K562 (cell line): ENCODE data around the gene ZPR1. TPM values are rescaled to one million over a fixed set of nuclear protein-coding genes. Genes with fewer than 3 reads are reported as not detected.

ENCODE experiments used
- CBFA2T3 ChIP-seq: fragments of 450-650 bp; IDR thresholded peaks from 2 replicates; pipeline ENCODE4 v1.6.1; 2017
- CREM ChIP-seq: IDR thresholded peaks from 2 replicates; pipeline ENCODE4 v1.6.1; 2014; ENCODE audit warnings: antibody characterized with exemption, low read depth
- ETS2 ChIP-seq: IDR thresholded peaks from 2 replicates; pipeline ENCODE4 v1.6.1; 2016; ENCODE audit warnings: borderline replicate concordance, missing genetic modification characterization, mild to moderate bottlenecking, moderate library complexity, missing compliant biosample characterization; ENCODE audit not compliant: poor library complexity, severe bottlenecking
- MAFG ChIP-seq: fragments of 450-650 bp; conservative IDR thresholded peaks from 2 replicates; pipeline ENCODE4 v1.6.1; 2016; ENCODE audit warnings: missing genetic modification characterization, missing compliant biosample characterization
- MLX ChIP-seq, 2 experiments: fragments of 450-650 bp in 1 of 2; sonication (generic) in 1 of 2; formaldehyde crosslinking; conservative IDR thresholded peaks; 2 replicates each; pipeline versions ENCODE4 v1.4.0 to v1.8.1; 2020 to 2022; ENCODE audit warnings: mild to moderate bottlenecking in 1 of 2, missing genetic modification reagents in 1 of 2
- NCOA2 ChIP-seq, 2 experiments: fragments of 450-650 bp; IDR thresholded peaks; 2 replicates each; pipeline ENCODE4 v1.6.1; 2018; ENCODE audit warnings: mild to moderate bottlenecking in 2 of 2, moderate library complexity in 1 of 2; ENCODE audit not compliant: partially characterized antibody in 2 of 2
- NR1H2 ChIP-seq: sonication (generic); formaldehyde crosslinking; IDR thresholded peaks from 2 replicates; pipeline ENCODE4 v1.4.0; 2020; ENCODE audit warnings: mild to moderate bottlenecking, missing genetic modification reagents
- RBM34 ChIP-seq: fragments of 200-400 bp; formaldehyde crosslinking; IDR thresholded peaks from 2 replicates; pipeline ENCODE4 v1.6.1; 2018; ENCODE audit warnings: low read length, borderline replicate concordance; ENCODE audit not compliant: insufficient read depth
- RFX5 ChIP-seq: IDR thresholded peaks from 2 replicates; pipeline ENCODE4 v1.6.1; 2011; ENCODE audit warnings: low read depth, mild to moderate bottlenecking, improper control_type of control experiment, low read length
- RHOXF2B ChIP-seq: fragments of 250-450 bp; sonication (Bioruptor Pico); conservative IDR thresholded peaks from 2 replicates; pipeline ENCODE4 v1.5.1; 2021
- SMAD1 ChIP-seq: fragments of 150-350 bp; IDR thresholded peaks from 2 replicates; pipeline ENCODE4 v1.6.1; 2014; ENCODE audit warnings: low read length, low read depth; ENCODE audit not compliant: partially characterized antibody
- TCF7L2 ChIP-seq: fragments of 150-350 bp; IDR thresholded peaks from 2 replicates; pipeline ENCODE4 v1.6.1; 2016; ENCODE audit warnings: low read depth, mild to moderate bottlenecking, low read length, moderate library complexity
- THRB ChIP-seq: fragments of 450-650 bp; formaldehyde crosslinking; conservative IDR thresholded peaks from 2 replicates; pipeline ENCODE4 v1.4.0; 2022; ENCODE audit warnings: mild to moderate bottlenecking, missing genetic modification characterization
- U2AF1 ChIP-seq: fragments of 200-400 bp; formaldehyde crosslinking; optimal IDR thresholded peaks from 2 replicates; pipeline ENCODE3; 2017; ENCODE audit warnings: mild to moderate bottlenecking, low read depth, low read length, moderate library complexity
- WHSC1 ChIP-seq: IDR thresholded peaks from one replicate; pipeline ENCODE4 v1.6.1; 2012; ENCODE audit warnings: low read length, control low read depth, inconsistent platforms
- ZNF124 ChIP-seq: sonication (generic); formaldehyde crosslinking; IDR thresholded peaks from 2 replicates; pipeline ENCODE4 v1.8.1; 2022; ENCODE audit warnings: missing genetic modification reagents
- ZNF143 ChIP-seq: sonication (generic); formaldehyde crosslinking; IDR thresholded peaks from 2 replicates; pipeline ENCODE4 v1.9.0; 2022; ENCODE audit warnings: mild to moderate bottlenecking, missing genetic modification reagents
- ZNF274 ChIP-seq: IDR thresholded peaks from 2 replicates; pipeline ENCODE4 v1.6.1; 2011; ENCODE audit warnings: low read depth, mild to moderate bottlenecking, low read length, moderate library complexity, borderline replicate concordance
- ZNF282 ChIP-seq: sonication (generic); formaldehyde crosslinking; IDR thresholded peaks from 2 replicates; pipeline ENCODE4 v1.8.1; 2023; ENCODE audit warnings: missing genetic modification reagents
- ZNF3 ChIP-seq: fragments of 250-450 bp; sonication (Bioruptor Pico); IDR thresholded peaks from 2 replicates; pipeline ENCODE4 v1.5.0; 2021; ENCODE audit warnings: mild to moderate bottlenecking, moderate library complexity
- ZNF311 ChIP-seq: fragments of 250-450 bp; sonication (Bioruptor Pico); IDR thresholded peaks from 2 replicates; pipeline ENCODE4 v1.4.0; 2020; ENCODE audit warnings: mild to moderate bottlenecking, moderate library complexity
- polyA plus RNA-seq, 8 experiments: library from polyadenylated mRNA; depleted of rRNA in 4 of 8; stranded (reverse) in 5 of 8; unstranded in 3 of 8; fragments of >200 nt; fragmentation: Nextera tagmentation in 2 of 8; fragmentation: Illumina TruSeq in 1 of 8; extraction: Ambion mirVana in 2 of 8; extraction: Trizol in 1 of 8; gene quantifications; 2 replicates each; pipeline versions ENCODE4 v1.2.1 to v1.2.3, GENCODE V29; 2011 to 2014; ENCODE audit warnings: inconsistent platforms in 1 of 8, missing spikeins in 1 of 8
- total RNA-seq, 7 experiments: library from RNA; depleted of rRNA in 6 of 7; stranded (reverse); fragments of >200 nt in 6 of 7; fragmentation: Illumina TruSeq in 2 of 7; extraction: Trizol in 2 of 7; gene quantifications; 2 replicates each; pipeline versions ENCODE4 v1.2.1 to v1.2.3, GENCODE V29; 2011 to 2021; ENCODE audit warnings: low replicate concordance in 1 of 7
- TF ChIP-seq, protein P1 (sequence below): fragments of 200-800 bp; sonication (Bioruptor generic); IDR thresholded peaks from 2 replicates; pipeline ENCODE4 v1.6.1; 2017; ENCODE audit warnings: missing genetic modification characterization, missing compliant biosample characterization
- TF ChIP-seq, protein P2 (sequence below): sonication (generic); formaldehyde crosslinking; IDR thresholded peaks from 2 replicates; pipeline ENCODE4 v1.9.0; 2022; ENCODE audit warnings: mild to moderate bottlenecking, missing genetic modification reagents

The ZPR1 gene
- total and polyA plus RNA-seq, 9 of the 15 experiments (the other 6 are each of a cell fraction or from before 2014, with no cell fraction given): 13.0 to 120 (median 83.8) TPM

GRCh38 chr11:116772443-116773202, 15.2 kb downstream of the ZPR1 start, which contains the start of gene BUD13 (continued):
- TF ChIP-seq U2AF1 (peak; percentile 52), ZNF124 (CRISPR knock-in tag) (no peak), NR1H2 (CRISPR knock-in tag) (peak; percentile 48; the same call in 1 of the 2 replicates), ZNF3 (CRISPR knock-in tag) (no peak), TCF7L2 (no peak), WHSC1 (no peak), RBM34 (no peak), RFX5 (no peak), SMAD1 (no peak), NCOA2 (IDR thresholded peaks at IDR 0.05; ENCODE audit: partially characterized antibody in 2 of 2) (no peak), ZNF282 (CRISPR knock-in tag) (no peak), ZNF274 (no peak), ZNF311 (no peak), ZNF143 (CRISPR knock-in tag) (no peak), CREM (peak; percentile 88), RHOXF2B (CRISPR knock-in tag) (no peak), THRB (CRISPR knock-in tag) (no peak), MAFG (no peak), ETS2 (tag) (no peak), CBFA2T3 (no peak), MLX (CRISPR knock-in tag; conservative IDR thresholded peaks at IDR 0.05) (no peak)
- TF ChIP-seq, protein P1, sequence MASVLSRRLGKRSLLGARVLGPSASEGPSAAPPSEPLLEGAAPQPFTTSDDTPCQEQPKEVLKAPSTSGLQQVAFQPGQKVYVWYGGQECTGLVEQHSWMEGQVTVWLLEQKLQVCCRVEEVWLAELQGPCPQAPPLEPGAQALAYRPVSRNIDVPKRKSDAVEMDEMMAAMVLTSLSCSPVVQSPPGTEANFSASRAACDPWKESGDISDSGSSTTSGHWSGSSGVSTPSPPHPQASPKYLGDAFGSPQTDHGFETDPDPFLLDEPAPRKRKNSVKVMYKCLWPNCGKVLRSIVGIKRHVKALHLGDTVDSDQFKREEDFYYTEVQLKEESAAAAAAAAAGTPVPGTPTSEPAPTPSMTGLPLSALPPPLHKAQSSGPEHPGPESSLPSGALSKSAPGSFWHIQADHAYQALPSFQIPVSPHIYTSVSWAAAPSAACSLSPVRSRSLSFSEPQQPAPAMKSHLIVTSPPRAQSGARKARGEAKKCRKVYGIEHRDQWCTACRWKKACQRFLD (CRISPR knock-in tag): peak; percentile 50
- TF ChIP-seq, protein P2, sequence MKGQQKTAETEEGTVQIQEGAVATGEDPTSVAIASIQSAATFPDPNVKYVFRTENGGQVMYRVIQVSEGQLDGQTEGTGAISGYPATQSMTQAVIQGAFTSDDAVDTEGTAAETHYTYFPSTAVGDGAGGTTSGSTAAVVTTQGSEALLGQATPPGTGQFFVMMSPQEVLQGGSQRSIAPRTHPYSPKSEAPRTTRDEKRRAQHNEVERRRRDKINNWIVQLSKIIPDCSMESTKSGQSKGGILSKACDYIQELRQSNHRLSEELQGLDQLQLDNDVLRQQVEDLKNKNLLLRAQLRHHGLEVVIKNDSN (CRISPR knock-in tag): no peak
